HG03442 (cell line): ENCODE data around the gene CBY2.
A peak's percentile ranks its signal among the peaks of the same experiment; 100 is the strongest.

ENCODE experiments used
- ATAC-seq: cut with Tn5 transposase; IDR thresholded peaks from one replicate; pipeline ENCODE4 v1.9.1; 2021; ENCODE audit warnings: mild to moderate bottlenecking, moderate library complexity; ENCODE audit not compliant: unreplicated experiment

Gene CBY2

DNA sequence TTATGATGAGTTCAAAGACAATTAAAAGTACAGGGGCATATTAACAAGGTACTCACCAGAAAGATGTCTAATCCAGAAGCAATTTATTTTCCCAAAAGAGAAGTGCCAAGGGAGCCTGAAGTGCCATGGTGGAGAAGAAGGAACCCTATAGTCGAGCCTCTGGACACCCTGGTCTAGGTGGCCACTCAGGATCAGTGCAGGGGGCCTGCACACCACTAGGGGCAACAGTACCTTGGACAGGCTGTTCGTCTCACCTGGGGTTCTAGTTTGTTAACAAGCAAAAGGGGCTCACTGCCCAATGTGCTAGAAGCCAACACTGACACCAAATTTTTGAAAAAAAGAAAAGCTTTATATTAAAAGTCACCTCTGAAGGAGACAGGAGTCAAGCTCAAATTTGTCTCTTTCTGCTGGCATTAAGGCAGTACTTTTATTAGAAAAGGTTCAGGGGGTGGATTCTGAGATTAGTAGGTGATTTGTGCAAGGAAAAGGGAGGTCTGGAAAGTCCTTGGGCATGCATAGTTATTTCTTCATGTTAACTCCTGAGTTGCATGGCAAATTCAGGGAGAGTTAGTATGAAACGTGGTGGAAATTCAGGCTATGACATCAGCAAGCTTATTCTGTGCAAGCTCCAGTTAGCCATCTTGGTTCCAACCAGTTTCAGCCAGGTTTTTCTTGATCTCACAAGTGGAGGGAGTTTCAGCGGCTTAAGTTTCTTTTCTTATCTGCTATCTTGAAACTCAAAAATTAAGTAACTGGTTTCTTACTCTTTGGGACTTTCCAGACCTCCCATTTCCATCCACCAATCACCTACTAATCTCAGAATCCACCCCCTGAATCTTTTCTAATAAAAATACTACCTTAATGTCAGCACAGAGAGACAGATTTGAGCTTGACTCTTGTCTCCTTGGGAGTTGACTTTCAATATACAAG is 884 bp upstream of the CBY2 start:
- peak; percentile 60 for ATAC-seq

- ATAC-seq, result no peak
Measured at GRCh38 chr13:45702869-45703391, 810 bp downstream of the CBY2 start.

- no peak for ATAC-seq
Measured at GRCh38 chr13:45704211-45704739, 2.2 kb downstream of the CBY2 start.

DNA sequence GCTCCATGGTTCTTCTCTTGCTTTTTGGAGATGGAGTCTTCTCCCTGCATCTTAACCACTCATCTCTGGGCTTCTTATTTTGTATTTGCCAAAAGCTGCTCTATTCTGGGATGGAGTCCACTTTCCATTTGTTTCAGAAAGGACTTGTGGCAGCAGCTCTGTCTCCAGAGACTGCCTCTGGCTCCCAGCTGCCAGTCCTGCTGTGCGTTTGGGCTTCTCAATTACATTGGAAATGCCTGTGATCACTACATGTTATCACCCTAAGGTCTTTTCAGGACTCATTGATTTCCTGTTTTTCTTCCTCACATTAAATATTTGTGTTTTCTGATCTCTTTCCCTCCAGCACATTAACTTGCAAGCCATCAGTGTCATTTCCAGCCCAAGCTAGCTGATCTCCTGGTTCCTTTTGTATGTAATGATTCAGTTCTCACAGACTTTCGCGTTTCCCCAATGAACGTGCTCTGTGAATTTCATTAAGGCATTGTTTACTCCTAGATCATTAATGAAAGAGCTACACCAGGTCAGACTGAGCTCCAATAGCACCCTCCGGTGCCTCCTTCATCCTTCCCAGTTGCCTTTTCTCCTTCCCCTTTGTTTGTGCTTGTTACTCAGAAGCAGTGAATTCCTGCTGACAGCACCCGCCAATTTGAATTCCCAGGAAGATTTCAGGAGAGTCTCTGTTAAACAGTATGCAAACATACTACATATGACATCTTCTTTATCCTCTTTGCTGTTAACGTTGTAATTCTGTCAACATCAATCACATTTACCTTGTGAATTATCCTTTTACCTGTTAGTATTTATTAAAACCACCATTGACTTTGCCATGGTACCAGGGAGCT is 3.0 kb downstream of the CBY2 start:
- no peak for ATAC-seq

- no peak for ATAC-seq
Measured at GRCh38 chr13:45705918-45706317, 3.8 kb downstream of the CBY2 start.

- ATAC-seq, result no peak
Measured at GRCh38 chr13:45707516-45708100, 5.5 kb downstream of the CBY2 start.

DNA sequence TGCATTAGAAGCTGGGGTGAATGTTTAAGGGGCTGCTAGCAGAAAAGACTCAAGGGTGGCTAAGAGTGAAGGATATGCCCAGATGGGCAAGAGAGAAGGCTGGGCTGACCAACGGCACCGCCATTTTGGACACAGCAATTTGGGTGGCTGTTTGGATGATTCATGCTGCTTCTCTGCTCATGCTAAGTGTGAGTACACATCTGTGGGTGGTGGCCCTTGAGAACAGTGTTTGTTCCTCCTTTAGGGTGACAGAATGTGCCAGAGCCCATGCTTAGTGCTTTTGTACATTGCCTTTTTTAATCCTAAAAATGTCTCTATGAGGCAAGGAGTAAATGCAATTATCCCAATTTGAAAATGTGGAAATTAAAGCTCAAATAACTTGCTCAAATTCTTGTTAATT is 9.8 kb downstream of the CBY2 start:
- ATAC-seq, result no peak

- ATAC-seq, result no peak
Measured at GRCh38 chr13:45713106-45713690, 11.1 kb downstream of the CBY2 start.

- ATAC-seq, result no peak
Measured at GRCh38 chr13:45713721-45714120, 11.6 kb downstream of the CBY2 start.

- no peak for ATAC-seq
Measured at GRCh38 chr13:45714170-45714569, 12.1 kb downstream of the CBY2 start.

GRCh38 chr13:45715351-45715750 is 13.2 kb downstream of the CBY2 start:
- ATAC-seq, result no peak

- no peak for ATAC-seq
Measured at GRCh38 chr13:45717349-45717748, 15.2 kb downstream of the CBY2 start.

GRCh38 chr13:45718063-45718462 is 15.9 kb downstream of the CBY2 start:
- no peak for ATAC-seq

GRCh38 chr13:45718992-45719391 is 16.9 kb downstream of the CBY2 start:
- ATAC-seq, result no peak

GRCh38 chr13:45721203-45721731 is 19.1 kb downstream of the CBY2 start:
- no peak for ATAC-seq

DNA sequence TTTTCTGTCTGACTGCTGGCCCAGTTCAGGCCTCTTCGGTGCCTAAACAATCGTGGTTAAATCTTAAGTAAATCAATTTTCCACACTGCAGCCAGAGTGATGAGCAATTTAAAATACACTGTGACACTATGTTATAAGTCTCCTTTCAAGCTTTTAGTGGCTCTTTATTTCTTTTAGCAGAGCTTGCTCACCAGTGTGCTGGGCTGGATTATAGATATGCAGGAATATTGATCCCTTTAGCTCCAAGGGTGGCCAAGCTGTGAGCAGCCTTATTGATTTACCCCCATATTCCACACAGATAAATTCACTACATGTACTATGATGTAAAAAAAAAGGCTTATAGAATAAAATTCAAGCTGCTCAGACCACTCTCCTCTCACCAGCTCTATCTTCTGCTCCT is 21.7 kb downstream of the CBY2 start:
- ATAC-seq, result no peak

DNA sequence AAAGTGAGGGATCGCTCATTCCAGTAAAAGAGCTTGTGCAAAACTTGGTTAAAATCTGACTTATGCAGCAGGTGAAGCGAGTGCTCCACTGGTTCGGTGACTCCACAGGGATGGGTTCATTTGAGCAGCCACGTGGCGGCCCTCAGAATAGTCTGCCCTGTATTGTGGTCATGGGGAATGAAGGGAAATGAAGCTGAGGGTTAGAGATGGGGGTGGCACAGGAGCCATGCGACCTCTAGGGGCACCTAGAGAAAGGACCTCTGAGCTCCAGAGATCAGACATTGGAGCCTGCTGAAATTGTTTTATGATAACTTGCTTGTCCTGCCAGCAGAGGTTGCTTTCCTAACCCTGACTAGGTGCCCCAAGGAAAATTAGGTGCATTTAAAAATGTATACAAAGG is 26.6 kb downstream of the CBY2 start:
- no peak for ATAC-seq

DNA sequence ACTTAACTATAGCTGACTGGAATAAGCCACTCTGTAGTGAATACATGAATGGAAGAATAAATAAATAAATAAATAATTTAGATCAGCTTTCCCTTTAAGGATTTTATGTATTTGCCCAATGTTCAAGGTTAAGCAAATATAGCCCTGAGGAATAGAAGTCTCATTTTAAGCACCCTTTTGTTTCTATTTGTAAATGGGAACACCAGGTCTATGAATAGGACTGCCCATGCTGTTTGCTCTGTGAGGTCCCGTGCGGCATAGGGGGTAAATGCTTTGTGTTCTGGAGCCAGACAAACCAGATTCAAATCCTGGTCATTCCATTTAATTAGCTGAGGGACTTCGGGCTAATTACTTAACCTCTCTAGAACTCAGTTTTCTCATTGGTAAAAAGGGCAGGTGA is 29.3 kb downstream of the CBY2 start:
- no peak for ATAC-seq

GRCh38 chr13:45732916-45733315 is 30.8 kb downstream of the CBY2 start:
- no peak for ATAC-seq

GRCh38 chr13:45733361-45733760 is 31.2 kb downstream of the CBY2 start:
- ATAC-seq, result no peak
